SK-N-SH (cell line): ENCODE results near the gene CAPZA2.

Experiments
- EZH2phosphoT487 ChIP-seq: fragments of 200-600 bp; sonication (generic); IDR thresholded peaks from 2 replicates; pipeline ENCODE4 v1.6.1; 2017; ENCODE audit warnings: low read depth, mixed run types, mild to moderate bottlenecking, antibody characterized with exemption, moderate library complexity, borderline replicate concordance
- GABPA ChIP-seq: IDR thresholded peaks from 2 replicates; pipeline ENCODE4 v1.4.0; 2012; ENCODE audit warnings: low read depth, mild to moderate bottlenecking
- MXI1 ChIP-seq: IDR thresholded peaks from 2 replicates; pipeline ENCODE4 v1.6.1; 2012; ENCODE audit warnings: mild to moderate bottlenecking, low read depth, low read length, improper control_type of control experiment
- SIN3A ChIP-seq: IDR thresholded peaks from 2 replicates; pipeline ENCODE4 v1.6.1; 2012; ENCODE audit warnings: low read depth, mild to moderate bottlenecking, low read length, moderate library complexity, borderline replicate concordance
- YY1 ChIP-seq: IDR thresholded peaks from 2 replicates; pipeline ENCODE4 v1.4.0; 2012; ENCODE audit warnings: low read depth, mild to moderate bottlenecking
- TF ChIP-seq, protein P1 (sequence below): fragments of 200-600 bp; sonication (generic); IDR thresholded peaks from 2 replicates; pipeline ENCODE4 v1.6.1; 2017; ENCODE audit warnings: antibody characterized with exemption, mild to moderate bottlenecking, moderate library complexity
- TF ChIP-seq, protein P2 (sequence below): IDR thresholded peaks from 2 replicates; pipeline ENCODE4 v1.4.0; 2012; ENCODE audit warnings: low read depth, borderline replicate concordance

DNA sequence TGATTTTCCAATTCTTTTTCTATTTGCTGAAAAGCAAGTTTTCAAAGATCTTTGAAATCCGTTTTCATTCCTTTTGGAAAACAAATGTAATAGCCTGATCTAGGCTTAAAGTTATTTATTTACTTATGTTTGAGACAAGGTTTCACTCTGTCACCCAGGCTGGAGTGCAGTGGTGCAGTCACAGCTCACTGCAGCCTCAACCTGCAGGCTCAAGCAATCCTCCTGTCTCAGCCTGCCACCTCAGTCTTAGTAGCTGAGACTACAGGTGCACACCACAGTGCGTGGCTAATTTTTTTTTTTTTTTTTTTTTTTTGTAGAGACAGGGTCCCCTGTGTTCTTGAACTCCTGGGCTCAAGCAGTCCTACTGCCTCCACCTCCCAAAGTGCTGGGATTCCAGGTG, 95.5 kb downstream of the CAPZA2 start:
- no peak for TF ChIP-seq GABPA
- TF ChIP-seq, protein P1, sequence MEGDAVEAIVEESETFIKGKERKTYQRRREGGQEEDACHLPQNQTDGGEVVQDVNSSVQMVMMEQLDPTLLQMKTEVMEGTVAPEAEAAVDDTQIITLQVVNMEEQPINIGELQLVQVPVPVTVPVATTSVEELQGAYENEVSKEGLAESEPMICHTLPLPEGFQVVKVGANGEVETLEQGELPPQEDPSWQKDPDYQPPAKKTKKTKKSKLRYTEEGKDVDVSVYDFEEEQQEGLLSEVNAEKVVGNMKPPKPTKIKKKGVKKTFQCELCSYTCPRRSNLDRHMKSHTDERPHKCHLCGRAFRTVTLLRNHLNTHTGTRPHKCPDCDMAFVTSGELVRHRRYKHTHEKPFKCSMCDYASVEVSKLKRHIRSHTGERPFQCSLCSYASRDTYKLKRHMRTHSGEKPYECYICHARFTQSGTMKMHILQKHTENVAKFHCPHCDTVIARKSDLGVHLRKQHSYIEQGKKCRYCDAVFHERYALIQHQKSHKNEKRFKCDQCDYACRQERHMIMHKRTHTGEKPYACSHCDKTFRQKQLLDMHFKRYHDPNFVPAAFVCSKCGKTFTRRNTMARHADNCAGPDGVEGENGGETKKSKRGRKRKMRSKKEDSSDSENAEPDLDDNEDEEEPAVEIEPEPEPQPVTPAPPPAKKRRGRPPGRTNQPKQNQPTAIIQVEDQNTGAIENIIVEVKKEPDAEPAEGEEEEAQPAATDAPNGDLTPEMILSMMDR, result no peak
- TF ChIP-seq SIN3A, result no peak
- no peak for TF ChIP-seq YY1
- TF ChIP-seq, protein P2, sequence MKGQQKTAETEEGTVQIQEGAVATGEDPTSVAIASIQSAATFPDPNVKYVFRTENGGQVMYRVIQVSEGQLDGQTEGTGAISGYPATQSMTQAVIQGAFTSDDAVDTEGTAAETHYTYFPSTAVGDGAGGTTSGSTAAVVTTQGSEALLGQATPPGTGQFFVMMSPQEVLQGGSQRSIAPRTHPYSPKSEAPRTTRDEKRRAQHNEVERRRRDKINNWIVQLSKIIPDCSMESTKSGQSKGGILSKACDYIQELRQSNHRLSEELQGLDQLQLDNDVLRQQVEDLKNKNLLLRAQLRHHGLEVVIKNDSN, result no peak
- no peak for TF ChIP-seq EZH2phosphoT487
- no peak for TF ChIP-seq MXI1
